ENCODE measurements around the gene TRIM27. TPM values are rescaled to one million over a fixed set of nuclear protein-coding genes. Genes with fewer than 3 reads are reported as not detected.

Gene TRIM27
- total RNA-seq, 2 donors from 2014 or later: 81.8 to 82.7 TPM

- Histone ChIP-seq H3K27ac (ENCODE audit: low read depth, low read length) (no peak overlapping the region), H3K4me3 (ENCODE audit: low read length) (no peak overlapping the region), H3K36me3 (ENCODE audit: control insufficient read depth, insufficient read depth, low read length) (peaks cover 95% of the 10 kb centered on the region), H3K9me3 (ENCODE audit: control insufficient read depth, low read length) (no peaks in the 10 kb centered on the region), H3K4me1 (ENCODE audit: control insufficient read depth, insufficient read depth, low read length) (no peaks in the 10 kb centered on the region), H3K9ac (ENCODE audit: extremely low read depth, low read length, poor library complexity, severe bottlenecking) (no peak overlapping the region), H3K27me3 (ENCODE audit: control insufficient read depth, insufficient read depth, low read length, poor library complexity, severe bottlenecking) (no peaks in the 10 kb centered on the region)
- Mint-ChIP-seq H3K9me3 (no peaks in the 10 kb centered on the region), H3K27ac (no peak overlapping the region), H3K36me3 (ENCODE audit: low read depth) (peaks cover 87% of the 10 kb centered on the region), H3K27me3 (ENCODE audit: insufficient read depth) (no peaks in the 10 kb centered on the region), H3K4me1 (no peaks in the 10 kb centered on the region), H3K4me3 (no peak overlapping the region)
- no peak for DNase-seq
- WGBS, 2 experiments (ENCODE audit: insufficient coverage in 1 of 2, insufficient read length in 1 of 2): 97 to 99% methylated on average over 3 of the region's 3 CpGs
- TF ChIP-seq CTCF (conservative IDR thresholded peaks at IDR 0.05): no peak
Observed at GRCh38 chr6:28907394-28907793, 16.4 kb downstream of the TRIM27 start.

- Histone ChIP-seq H3K4me3 (ENCODE audit: low read length) (no peak overlapping the region), H3K27ac (ENCODE audit: low read depth, low read length) (no peak overlapping the region), H3K4me1 (ENCODE audit: control insufficient read depth, insufficient read depth, low read length) (no peaks in the 10 kb centered on the region), H3K9ac (ENCODE audit: extremely low read depth, low read length, poor library complexity, severe bottlenecking) (no peak overlapping the region), H3K9me3 (ENCODE audit: control insufficient read depth, low read length) (no peaks in the 10 kb centered on the region), H3K27me3 (ENCODE audit: control insufficient read depth, insufficient read depth, low read length, poor library complexity, severe bottlenecking) (no peaks in the 10 kb centered on the region), H3K36me3 (ENCODE audit: control insufficient read depth, insufficient read depth, low read length) (peaks cover 94% of the 10 kb centered on the region)
- H3K27ac Mint-ChIP-seq: no peak overlapping the region
- no peak for TF ChIP-seq CTCF (conservative IDR thresholded peaks at IDR 0.05)
- peaks cover 87% of the 10 kb centered on the region for H3K36me3 Mint-ChIP-seq (ENCODE audit: low read depth)
- H3K27me3 Mint-ChIP-seq (ENCODE audit: insufficient read depth): no peaks in the 10 kb centered on the region
- H3K4me3 Mint-ChIP-seq: no peak overlapping the region
- WGBS, 2 experiments (ENCODE audit: insufficient coverage in 1 of 2, insufficient read length in 1 of 2): 94 to 95% methylated on average over 2 to 4 of the region's 4 CpGs
- no peak for DNase-seq
- no peaks in the 10 kb centered on the region for H3K4me1 Mint-ChIP-seq
- no peaks in the 10 kb centered on the region for H3K9me3 Mint-ChIP-seq
Observed at GRCh38 chr6:28906669-28907068, 17.1 kb downstream of the TRIM27 start.

- no peak overlapping the region for H3K4me3 ChIP-seq (ENCODE audit: low read length)
- no peak overlapping the region for H3K4me3 Mint-ChIP-seq
- H3K4me1 Mint-ChIP-seq: no peaks in the 10 kb centered on the region
- H3K36me3 Mint-ChIP-seq (ENCODE audit: low read depth): peaks cover 67% of the 10 kb centered on the region
- no peaks in the 10 kb centered on the region for H3K9me3 ChIP-seq (ENCODE audit: control insufficient read depth, low read length)
- 96 to 100% methylated on average over 2 to 5 of the region's 5 CpGs for WGBS, 2 experiments (ENCODE audit: insufficient coverage in 1 of 2, insufficient read length in 1 of 2)
- H3K9me3 Mint-ChIP-seq: no peaks in the 10 kb centered on the region
- no peaks in the 10 kb centered on the region for H3K27me3 ChIP-seq (ENCODE audit: control insufficient read depth, insufficient read depth, low read length, poor library complexity, severe bottlenecking)
- no peak overlapping the region for H3K27ac ChIP-seq (ENCODE audit: low read depth, low read length)
- no peak for DNase-seq
- peaks cover 83% of the 10 kb centered on the region for H3K36me3 ChIP-seq (ENCODE audit: control insufficient read depth, insufficient read depth, low read length)
- no peaks in the 10 kb centered on the region for H3K27me3 Mint-ChIP-seq (ENCODE audit: insufficient read depth)
- no peak for TF ChIP-seq CTCF (conservative IDR thresholded peaks at IDR 0.05)
- H3K9ac ChIP-seq (ENCODE audit: extremely low read depth, low read length, poor library complexity, severe bottlenecking): no peak overlapping the region
- no peak overlapping the region for H3K27ac Mint-ChIP-seq
- no peaks in the 10 kb centered on the region for H3K4me1 ChIP-seq (ENCODE audit: control insufficient read depth, insufficient read depth, low read length)
Observed at GRCh38 chr6:28903686-28904085, 20.1 kb downstream of the TRIM27 start.
